HG02623 (cell line): ENCODE measurements around the gene IFT80.
A peak's percentile ranks its signal among the peaks of the same experiment; 100 is the strongest.
"Not testable (repeated sequence)": the region's sequence is repeated elsewhere in the genome, so short reads cannot be mapped to it uniquely, and the experiment has no call there.

Experiments
- ATAC-seq: cut with Tn5 transposase; IDR thresholded peaks from one replicate; pipeline ENCODE4 v1.9.1; 2021; ENCODE audit warnings: moderate library complexity; ENCODE audit not compliant: unreplicated experiment

IFT80 gene

DNA sequence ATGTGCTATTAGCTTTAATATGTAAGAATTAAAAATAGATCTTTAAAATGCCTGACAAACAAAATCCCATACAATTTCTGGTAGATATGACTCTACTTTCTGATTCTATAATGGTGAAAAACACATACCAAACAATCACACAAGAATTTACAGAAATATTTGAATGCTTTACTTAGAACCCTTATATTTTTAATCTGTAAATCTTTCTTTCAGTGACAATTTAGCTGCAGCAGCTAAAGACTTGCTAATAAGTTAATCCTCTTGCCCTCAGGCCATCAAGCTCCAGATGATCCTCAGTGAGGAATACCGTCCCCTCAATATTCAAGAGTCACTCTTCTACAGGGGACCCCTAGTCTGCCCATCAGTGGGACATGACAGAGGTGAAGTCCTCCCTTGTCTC is 118.2 kb downstream of the IFT80 start:
- ATAC-seq, result no peak

DNA sequence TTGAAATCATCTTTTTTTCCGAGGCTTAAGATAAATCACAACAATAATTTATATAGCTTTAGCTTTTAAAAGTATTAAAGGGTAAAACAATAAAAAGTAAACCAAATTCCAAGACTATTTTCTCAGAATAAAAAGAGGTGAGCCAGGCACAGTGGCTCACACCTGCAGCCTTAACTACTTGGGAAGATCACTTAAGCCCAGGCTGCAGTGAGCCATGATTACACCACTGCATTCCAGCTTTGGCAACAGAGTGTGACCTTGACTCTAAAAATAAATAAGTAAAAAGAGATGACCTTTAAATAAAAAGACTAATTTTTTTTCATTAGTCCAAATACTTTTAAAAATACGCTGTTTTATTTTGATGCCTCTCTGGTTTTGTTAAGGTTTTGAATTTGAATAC is 119.4 kb downstream of the IFT80 start:
- no peak for ATAC-seq

DNA sequence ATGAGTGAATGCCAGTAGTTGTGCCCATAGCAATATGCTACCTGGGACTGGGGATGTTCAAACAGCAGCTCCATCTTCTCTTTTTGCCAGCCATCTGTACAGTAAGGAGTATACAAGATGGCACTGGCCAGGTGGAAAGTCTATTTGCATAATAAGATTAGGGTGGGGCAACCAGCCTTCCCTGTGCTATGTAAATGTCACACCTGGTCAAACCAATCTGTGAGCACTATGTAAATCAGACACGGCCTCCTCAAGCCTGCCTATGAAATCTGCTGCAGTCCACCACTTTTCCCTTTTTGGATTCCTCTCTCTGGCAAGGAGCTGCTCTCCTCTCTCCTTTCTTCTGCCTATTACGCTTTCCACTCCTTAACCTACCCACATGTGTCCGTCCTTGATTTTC is 120.8 kb downstream of the IFT80 start:
- no peak for ATAC-seq

DNA sequence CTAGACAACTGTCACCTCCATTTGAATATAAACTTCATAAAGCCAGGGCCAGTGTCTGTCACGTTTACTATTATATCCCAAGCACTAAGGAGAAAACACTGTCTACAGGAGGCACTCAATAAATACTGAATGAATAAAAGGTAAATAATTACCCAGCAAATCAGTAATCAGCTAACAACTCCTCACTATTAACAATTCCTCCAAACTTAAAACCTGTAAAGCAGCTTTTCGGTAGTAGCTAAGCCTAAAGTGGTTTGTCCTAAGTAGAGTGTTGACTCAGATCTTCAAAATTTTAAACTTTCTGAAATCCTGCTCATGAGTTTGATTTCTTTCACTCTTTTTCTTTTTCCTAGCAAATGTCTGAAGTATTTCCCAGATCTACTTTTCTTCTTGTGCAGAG is 133.9 kb downstream of the IFT80 start:
- no peak for ATAC-seq

DNA sequence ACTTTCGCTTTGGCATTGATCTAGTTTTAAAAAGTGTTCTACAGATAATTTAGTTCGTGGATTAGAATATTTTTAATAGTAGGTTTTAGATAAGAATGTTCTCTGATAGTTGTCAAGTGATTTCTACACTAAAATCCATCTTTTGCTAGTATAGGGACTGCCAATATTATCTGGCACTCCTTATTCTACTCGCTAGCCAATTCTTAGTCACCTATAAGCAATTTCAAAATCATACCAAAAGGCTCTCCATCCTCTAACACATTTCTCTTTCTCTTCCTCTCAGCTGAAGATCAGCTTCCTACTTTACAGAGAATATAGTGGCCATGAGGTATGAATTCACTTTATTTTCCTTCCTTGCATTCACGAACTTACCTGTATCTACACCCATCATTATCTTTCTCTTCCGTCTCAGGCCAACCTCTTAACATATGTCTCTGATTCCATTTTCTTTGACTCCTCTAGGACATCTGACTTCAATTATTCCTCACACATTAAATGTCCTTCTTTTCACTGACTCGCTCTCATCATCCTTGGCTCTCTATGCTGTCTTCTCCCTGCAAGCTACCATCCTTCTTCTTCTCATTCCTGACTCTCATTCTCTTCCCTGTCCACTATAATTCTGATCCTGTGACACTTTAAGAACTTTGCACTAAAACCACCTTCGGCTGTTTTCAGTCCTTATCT is 138.3 kb downstream of the IFT80 start:
- ATAC-seq, result no peak

DNA sequence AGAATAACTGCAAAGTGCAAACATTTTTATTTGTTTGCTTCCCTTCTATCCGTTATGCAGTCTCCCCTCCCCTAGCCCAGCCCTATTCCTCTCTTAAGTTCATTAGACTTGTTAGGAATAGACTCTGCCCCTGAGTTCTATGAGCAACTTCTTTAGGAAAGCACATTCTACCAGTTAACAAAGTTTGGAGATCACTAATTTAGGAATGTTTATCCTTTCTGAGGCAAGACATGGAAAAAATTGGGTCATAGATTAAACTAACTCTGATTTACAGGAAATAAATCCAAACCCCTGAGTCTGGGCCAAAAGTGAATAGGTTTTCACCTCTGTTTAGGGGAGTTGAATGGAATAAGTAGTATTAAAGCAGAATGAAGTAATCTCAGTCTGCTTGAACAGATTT is 139.4 kb downstream of the IFT80 start:
- ATAC-seq, result no peak

DNA sequence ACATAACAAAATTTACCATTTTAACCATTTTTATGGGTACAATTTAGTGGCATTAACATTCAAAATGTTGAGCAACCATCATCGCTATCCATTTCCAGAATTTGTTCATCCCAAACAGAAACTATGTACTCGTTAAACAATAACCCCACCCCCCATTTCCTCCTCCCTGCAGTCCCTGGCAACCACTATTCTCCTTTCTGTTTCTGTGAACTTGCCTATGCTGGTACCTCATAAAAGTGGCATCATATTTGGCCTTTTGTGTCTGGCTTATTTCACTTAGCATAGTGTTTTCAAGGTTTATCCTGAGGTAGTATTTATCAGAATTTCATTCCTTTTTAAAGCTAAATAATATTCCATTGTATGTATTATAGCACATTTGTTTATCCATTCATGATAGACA is 141.4 kb downstream of the IFT80 start:
- no peak for ATAC-seq

DNA sequence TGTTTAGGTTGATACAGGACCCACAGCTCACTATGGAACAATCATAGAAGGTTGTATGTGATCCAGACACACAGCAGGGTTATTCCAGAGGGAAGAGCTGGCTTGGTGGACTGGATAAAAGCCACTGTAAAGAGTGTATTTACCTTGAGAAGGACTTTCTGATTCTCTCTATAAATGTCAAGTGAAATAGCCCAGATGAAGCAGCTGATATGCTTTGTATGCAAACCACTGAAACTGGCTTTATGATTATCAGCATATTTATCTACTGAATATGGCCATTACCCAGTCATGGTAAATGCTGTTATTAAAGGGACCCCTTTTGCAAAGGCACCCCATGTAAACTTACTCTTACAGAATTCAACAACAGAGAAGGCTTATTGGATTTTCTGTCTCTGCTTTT is 145.7 kb downstream of the IFT80 start:
- ATAC-seq, result no peak

DNA sequence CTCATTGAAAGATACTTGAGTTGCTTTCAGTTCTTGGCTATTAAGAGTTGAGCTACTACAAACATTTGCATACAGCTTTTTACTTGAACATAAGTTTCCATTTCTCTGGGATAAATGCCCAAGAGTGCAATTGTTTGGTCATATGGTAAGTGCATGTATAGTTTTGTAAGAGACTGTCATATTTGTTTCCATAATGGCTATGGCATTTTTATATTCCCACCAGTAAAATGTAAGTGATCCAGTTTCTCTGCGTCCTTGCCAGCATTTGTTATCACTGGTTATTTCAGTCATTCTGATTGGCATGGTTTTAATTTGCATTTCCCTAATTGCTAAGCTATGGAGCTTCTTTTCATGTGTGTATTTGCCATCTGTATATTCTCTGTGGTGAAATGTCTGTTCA is 151.3 kb downstream of the IFT80 start:
- ATAC-seq, result no peak

DNA sequence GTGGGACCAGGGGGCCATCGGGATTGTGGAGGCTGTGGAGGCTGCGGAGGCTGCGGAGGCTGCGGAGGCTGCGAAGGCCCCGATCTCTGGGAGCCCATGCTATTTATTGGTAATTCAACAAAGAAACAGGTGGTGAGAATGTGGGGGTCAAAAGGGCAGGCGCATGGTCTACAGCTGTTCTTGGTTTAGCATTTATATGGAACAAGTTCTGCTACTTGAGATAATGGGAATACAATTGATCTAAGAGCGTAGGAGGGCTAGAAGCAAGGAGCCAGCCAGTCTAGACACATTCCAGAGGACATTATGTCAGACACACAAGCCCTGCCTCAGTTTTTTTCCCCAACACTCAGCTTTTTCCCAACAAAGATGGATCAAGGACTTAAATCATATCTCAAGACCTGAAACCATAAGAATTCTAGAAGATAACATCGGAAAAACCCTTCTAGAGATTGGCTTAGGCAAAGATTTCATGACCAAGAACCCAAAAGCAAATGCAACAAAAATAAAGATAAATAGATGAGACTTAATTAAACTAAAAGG is 153.7 kb downstream of the IFT80 start:
- ATAC-seq, result no peak

DNA sequence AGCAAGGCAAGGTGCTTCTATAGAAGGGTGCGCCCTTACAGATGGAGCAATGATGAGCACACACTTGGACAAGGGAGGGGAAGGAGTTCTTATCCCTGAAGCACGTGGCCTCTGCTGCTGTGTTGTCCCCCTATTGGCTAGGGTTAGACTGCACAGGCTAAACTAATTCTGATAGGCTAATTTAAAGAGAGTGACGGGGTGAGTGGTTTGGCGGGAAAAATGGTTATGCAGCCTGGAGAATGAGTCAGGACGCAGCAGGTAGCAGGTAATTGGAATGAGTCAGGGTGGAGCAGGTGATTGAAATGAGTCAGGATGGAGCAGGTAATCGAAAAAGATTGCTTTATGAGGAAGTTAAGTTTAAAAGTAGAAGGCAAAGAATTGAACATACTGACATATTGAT is 158.3 kb downstream of the IFT80 start:
- not testable (repeated sequence) for ATAC-seq

DNA sequence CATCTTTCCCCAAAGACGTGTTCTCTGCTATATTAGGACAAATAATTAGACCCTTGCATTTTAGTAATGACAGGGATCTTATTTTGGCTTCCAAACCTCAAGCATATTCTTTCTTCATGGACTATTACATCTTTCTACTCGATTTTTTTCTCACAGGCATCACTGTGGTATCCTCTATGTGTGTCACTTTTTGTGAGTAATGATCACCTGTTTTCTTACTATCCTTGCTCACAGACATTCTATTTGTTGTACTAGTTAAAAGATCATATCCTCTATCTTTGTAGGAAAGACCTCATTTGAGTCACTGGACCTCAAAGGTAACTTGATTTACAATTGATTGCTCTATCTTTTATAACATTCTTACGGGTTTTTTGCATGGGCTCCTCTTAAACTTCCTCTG is 167.0 kb downstream of the IFT80 start:
- no peak for ATAC-seq

DNA sequence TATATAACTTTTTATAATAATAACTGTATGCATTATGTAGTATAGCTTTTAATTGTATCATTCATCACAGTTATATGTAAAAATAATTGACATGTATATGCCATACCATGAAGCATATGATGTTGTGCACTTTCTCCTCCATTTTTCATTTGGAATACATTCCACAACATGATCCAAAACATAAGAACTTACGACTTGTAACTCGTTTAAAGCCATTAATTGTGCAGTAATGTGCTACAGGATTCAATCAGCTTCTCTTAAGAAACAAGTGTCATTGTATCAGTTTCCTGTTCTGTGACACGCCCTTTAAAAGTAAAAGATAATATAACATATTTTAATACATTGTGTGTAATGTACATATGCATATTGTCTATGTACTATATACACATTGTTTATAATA is 171.6 kb downstream of the IFT80 start:
- no peak for ATAC-seq

DNA sequence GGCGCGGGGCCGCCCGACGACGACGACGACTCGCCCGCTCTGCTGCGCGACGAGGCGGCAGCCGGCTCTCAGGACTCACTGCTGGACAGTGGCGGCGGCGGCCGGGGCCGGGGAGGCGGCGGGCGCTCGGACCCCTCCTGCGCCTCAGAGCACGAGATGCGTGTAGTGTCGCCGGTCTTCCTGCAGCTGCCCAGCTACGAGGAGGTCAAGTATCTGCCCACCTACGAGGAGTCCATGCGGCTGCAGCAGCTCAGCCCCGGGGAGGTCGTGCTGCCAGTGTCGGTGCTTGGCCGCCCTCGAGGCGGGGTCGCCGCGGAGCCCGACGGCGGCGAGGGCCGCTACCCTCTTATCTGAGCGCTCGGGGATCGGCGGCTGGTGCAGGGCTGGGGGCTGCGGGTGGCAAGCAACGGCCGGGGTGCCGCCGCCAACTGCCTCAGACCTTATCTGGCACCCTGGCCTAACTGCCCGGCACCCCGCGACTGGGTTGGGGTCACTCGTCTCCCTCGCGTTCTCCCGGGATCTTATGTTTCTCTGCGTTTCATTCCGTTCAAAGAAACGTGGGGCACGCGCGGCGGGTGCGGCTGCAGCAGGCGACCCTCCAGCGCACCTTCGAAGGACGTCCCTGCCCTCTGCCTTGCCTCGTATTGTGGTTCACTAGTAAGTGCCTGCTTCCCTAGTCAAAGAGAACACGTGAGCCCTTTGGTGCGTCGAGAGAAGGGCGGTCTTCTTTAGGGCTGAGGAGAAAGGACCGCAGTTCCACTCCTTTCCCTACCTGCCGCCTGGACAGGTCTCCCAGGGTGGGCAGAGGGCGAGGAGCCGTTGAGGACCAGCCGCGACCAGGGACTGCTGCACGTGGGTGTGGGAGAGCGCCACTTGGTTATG is 172.8 kb downstream of the IFT80 start:
- ATAC-seq, result peak; percentile 6

DNA sequence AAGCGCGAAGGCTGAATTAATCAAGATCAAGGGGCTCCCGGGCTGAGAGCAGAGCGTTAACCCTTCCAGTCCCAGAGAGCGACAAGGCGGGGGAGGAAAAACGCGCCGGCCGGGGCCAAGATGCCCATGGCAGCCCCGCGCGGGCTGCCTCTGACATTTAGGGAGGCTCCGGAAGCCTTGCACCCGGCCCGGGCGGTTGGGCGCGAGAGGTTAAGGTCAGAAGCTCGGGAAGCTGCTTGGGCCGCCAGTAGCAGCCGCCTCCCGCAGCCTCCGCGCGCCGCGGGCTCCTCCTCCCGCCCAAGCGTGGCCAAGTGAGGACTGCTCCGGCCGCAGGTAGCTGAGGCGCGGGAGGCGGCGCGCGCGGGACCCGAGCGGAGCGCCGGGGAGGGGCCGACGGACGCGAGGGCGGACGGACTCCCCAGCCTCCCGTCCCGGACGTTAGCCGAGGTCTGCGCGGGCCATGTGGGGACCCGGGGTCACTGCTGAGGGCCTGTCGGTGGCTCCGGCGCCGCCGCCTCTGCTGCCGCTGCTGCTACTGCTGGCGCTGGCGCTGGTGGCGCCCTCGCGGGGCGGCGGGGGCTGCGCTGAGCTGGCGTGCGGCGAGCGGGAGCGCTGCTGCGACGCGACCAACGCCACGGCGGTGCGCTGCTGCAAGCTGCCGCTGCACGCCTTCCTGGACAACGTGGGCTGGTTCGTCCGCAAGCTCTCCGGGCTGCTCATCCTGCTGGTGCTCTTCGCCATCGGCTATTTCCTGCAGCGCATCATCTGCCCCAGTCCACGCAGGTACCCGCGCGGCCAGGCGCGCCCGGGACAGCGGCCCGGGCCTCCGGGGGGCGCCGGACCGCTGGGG is 173.6 kb downstream of the IFT80 start, which contains the start of gene C3orf80:
Gene C3orf80, plus strand, starts transcription at position 247 of the 850 bp plus-strand sequence. Its CDS starts 214 bp downstream, at position 461.
- peak; percentile 83 for ATAC-seq

DNA sequence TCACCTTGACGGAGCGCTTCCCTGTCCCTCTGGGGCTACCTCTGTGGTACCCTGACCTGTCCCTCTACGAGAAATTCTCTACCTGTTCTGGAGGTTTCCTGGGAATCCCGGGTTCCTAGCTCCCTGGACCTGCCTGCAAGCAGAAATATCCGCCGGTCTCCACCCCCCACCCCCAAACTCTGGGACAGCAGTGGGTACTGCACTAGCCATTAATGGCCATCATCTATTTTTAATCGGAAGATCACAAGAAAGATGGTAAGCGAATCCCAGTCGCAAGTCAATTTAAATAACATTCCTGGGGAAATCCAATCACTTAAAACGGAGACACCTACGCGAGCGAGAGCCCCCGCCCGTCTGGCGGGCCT is 174.2 kb downstream of the IFT80 start:
- no peak for ATAC-seq

DNA sequence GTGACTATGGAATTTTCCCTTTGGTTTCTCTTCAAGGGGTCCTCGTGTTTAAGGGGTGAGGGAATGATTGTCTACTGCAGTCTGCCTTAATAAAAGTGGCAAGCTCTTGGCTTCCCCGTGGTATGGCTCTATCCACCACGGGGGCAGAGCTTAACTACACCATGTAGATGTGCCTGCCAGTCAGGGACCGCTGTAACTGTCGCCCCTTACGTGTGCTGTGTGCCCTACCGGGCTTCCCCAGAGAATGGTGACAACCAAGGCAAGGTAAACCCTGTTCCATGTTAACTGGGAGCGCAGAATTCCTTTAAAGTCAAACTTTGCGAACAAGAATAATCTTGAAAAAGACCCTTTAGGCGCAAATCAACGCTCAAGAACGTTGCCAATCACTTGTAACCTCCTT is 174.8 kb downstream of the IFT80 start:
- no peak for ATAC-seq

DNA sequence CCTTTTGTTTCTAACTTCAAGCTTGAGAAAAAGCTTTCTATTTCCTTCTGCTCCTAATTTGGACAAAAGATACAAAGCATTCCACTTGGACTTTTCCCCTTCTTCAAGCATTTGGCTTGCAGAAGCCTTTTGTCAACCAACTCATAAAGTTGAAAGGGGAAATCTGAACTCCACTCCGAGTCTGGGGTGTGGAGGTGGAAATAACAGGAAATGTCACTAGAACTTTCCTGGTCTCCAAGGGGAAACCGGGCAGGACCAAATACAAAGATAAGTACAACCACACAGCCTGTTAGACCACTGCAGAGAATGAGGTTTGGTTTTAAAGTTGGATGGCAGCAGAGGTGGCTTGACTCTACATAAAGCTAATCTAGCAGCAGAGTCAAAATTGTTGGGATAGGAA is 178.0 kb downstream of the IFT80 start:
- ATAC-seq, result no peak

DNA sequence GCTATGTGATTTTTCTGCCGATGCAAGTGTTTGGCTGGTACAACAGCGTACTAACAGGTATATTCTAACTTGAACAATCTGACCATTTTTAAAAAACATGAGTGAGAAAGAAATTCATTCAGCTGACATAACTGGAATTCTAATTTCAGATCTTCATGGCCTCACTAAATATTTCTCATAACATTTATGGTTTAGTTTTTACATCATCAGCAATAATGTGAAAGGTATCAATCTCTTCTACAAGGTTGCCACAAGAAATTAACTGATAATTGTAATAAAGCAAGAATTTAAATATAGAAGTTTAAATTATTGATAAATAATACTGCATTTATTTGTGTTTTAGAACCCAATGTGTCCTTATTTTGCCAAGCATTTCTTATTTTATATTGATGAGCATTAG is 179.0 kb downstream of the IFT80 start:
- ATAC-seq, result no peak

DNA sequence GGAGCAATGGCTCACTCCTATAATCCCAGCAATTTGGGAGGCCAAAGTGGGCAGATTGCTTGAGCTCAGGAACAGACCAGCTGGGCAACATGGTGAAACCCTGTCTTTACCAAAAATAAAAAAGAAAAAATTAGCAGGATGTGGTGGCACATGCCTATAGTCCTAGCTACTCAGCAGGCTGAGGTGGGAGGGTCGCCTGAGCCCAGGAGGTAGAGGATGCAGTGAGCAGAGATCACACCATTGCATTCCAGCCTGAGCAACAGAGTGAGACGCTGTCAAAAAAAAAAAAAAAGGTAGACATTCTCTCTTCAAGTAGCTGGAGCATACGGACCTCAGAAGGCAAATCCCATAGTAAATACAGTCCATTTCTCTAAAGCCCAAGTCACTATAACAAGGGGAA is 180.9 kb downstream of the IFT80 start:
- ATAC-seq, result no peak

DNA sequence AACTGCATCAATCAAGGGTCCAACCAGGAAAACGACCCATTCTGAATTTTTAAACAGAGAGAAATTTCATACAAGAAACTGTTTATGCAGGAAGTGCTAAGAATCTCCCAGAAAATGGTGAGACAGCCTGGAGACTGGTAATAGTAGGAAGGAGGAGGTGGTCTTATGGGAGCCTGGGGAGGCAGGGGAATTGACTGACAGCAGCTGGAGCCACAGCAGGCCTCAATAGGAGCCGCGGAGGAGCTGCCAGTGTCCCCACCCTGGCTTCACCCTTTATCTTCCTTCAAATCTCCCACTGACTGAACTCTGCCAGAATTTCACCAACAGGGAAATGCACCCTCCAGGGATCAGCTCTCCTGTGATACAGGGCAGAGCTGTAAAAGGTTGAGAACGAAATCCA is 181.3 kb downstream of the IFT80 start:
- ATAC-seq, result no peak
